Stimulated activated CD8-positive, alpha-beta memory T cell treated with anti-CD3 and anti-CD28 coated beads, Interleukin-12 subunit alpha, Interleukin-12 subunit beta, amount 100 ng/mL, for 24 hours (primary cell): ENCODE measurements around the gene GRB10.

Source experiments
- DNase-seq: peaks from one replicate; pipeline ENCODE4 v3.0.0-alpha.2; 2020; ENCODE audit errors: extremely low read depth

The GRB10 gene

DNA sequence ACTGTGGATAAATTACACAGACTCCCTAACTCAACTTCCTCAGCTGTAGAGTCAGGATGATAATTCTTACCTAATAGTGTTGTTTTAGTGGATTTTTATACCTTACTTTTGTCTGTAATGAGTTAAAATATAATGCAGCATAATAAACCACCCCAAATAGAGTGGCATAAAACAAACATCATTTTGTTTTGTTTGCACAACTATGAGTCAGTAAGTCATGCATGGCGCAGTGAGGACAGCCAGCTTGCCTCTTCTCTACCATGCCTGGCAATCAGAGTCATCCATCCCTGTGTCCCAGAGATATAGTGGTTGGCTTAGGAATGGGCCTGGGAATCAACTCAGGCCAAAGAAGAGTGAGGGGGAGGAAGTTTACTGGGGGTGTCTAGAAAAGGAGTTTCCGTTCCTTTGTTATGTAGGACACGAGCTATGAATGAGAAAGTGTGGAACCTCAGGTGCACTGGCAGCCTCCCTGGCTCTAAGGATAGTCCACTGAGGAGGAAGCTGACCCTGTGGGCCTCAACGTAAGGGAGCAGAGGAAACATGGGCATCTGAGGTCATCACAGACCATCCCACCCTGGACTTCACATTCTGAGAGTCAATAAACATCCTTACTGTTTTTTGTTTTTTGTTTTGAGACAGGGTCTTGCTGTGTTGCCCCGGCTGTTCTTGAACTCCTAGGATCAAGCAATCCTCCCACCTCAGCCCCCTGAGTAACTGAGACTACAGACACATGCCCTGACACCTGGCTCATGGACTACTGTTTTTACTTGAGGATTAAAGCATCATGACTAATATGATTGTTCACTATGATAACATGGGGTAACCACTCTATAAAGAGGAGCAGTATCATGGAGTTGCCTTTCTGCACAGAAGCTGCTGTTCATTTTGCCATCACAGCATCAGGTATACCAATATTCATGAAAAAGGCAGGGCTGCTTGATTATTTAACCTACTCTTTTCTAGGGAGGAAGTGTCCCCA, 21.0 kb upstream of the GRB10 start:
- DNase-seq: no peak

DNA sequence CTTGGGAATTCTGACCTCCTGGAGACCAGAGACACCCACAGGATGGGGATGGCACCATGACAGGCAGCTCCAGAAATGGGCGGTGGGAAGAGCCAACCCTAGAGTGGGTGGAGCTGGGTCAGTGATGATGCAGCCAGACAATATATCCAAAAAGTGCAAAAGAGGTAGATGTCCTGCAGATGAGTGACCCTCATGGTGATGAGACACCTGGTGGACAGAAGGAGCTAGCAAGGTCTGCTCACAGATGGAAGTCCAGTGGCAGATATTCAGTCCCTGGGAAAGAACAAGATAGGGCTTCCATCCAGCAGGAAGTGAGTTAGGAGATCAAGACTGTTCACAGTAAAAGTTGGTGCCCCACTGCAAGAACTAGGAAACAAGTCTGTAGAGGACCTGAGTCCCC, 19.2 kb upstream of the GRB10 start:
- DNase-seq: no peak

DNA sequence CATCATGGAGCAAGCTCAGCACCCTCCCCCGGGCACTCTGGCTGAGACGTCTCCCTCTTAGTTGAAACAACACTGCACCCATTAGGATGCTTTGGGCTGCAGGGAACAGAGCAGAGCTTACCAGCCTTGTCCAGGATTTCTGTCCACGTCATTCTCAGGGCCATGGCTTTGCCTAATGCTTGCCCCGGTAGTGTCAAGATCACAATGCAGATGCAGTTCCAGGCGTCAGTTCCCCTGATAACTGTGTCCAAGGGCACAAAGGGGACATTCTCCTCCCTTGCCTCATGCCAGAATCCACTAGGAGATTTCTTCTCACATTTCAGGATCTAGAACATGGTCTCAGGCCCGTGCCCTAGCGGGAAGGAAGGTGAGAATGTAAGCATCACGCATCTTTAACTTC, 17.2 kb upstream of the GRB10 start:
- DNase-seq: no peak

DNA sequence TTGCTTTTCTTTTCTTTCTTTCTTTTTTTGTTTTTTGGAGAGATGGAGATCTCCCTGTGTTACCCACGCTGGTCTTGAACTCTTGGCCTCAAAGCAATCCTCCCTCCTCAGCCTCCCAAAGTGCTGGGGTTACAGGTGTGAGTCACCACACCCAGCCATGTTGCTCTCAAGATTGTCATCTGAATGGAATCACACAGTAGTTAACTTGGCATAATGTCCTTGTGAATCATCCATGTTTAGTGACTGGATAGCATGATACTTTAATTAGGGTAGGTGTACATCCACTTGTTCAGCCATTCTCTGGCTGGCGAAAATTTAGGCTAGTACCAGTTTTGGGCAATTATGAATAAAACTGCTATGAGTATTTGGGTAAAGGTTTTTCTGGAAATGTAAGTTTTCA, 15.4 kb upstream of the GRB10 start:
- no peak for DNase-seq

DNA sequence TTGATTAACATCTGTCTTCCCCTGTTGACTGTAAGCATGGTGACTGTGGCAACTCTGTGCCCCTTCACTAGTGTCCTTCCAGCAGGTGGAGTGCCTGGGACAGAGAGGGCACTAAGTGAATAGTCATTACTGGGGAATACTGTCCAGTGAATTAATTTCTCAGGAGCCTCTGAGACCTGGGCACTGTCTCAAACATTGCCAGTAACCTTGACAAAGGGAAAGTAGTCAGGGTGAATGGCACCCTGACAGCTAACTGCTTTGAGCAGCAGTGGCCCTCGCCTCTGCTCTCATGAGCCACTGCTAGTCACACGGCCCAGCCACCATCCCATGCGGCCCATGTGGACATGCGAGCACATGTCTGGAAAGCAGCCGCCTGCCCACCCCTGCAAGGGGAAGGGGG, 13.1 kb upstream of the GRB10 start:
- DNase-seq: no peak

DNA sequence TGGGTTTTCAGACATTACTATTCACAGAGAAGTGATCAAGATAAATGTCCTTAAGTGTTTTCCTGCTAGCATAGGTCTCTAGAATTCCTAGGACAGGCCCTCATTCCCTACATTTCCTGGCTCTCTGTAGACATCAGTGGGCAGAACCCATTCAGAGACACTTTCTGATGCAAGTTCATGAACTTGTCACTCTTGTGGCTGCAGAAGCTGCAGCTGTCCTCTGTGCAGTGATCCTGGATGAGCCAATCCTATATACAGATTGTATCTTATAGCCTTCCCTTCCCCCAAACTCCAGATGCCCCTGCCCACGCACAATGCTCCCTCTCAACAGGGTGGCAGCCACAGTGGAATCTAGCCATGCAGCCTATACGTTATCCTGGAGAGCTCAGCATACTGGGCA, 12.6 kb upstream of the GRB10 start:
- DNase-seq: no peak

DNA sequence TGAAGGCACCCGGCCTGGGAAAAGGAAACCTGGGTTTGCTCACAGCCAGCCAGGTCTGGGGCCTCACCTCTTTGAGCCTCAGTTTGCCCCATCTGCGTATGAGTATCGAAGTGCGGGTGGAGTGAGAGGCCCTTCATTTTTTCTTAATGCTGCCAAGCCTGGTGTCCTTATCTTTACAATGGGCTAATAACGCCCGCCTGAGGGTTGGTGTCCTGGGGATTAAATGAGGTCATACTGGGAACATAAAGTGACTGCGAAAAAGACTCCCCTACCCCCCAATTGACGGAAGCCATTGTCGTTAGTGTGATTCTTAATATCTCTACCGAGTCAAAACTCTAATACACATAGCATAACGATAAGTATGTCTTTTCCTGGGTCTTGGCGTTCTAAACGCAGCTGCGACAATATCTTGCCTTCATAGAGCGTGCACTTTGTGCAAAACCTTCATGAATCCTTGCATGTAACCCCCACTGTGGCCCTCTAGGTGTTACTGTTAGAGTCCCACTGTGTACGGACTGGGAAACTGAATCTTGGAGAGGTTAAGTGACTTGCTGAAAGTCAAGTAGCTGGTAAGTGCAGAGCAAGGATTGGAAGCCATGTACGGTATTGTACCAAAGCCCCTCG, 11.4 kb upstream of the GRB10 start:
- DNase-seq: no peak

DNA sequence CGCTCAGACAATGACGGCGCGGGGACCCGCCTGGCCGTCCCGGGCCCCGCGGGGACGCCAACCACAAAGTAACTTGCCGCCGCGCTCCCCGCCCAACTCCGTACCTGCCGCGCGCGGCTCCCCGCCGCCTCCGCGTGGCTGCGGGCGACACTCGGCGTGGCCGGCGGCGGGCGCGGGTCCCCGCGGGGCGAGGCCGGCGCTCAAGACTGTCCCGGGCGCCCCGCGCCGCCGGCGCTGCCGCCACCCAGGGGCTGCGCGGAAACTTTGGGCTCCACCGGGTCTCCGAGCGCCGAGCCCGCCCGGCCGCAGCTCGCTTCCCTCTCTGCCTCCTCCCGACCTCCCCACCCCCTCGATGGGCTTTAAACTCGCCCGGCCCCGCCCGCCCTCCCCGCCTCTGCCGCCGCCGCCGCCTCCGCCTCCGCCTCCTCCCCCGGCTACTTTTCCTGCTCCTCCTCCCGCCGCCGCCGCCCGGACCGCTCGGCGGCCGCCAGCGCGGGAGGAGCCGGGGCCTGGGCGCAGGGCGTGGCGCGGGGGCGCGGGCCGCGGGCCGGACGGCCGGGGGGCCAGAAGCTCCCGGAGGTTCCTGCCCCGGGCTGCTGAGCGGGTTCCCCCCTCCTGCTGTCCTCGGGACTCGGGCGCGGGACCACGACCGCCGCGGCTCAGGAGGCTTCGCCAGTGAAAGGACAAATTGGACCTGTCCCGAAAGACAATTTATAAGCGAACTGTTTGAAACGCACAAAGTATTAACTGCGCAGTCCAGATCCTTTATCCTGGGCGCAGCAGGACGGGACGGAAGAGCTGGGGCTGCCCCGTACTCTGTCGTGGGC, 10.6 kb upstream of the GRB10 start:
- no peak for DNase-seq

DNA sequence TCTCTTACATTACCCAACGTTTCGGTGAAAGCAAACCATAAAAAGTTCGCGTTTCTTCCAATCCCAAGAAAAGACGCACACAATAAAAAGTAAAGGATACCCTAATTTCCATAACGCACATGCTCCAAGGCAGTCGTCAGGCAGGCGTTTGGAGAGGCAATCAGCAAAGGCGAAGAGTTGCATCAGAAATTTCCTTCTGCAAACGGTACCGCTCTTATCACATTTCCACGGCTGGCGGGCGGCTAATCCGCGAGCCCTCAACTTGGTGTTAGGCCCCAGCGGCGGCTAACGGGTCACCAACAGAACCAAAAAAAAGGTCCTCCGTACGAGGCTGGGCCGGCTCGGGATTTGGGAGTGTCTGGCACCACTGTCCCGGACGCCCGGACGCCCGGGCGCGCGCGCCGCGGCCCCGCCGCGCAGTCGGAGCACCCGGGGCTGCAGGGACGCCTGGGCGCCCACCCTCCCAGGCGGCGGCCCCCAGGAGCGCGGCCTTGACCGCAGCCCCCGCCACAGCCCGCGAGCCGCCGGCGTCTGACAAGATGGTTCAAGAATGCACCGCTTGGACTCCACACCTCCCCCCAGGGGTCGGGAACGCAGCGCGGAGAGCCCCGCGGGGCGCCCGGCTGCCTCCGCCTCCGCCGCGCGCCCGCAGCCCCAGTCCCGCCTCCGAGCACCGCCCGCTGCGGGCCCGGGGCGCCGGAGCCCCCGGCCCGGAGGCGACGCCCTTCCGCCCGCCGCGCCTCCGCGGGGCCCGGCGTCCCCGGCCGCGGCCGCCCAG, 9.8 kb upstream of the GRB10 start:
- DNase-seq: no peak

DNA sequence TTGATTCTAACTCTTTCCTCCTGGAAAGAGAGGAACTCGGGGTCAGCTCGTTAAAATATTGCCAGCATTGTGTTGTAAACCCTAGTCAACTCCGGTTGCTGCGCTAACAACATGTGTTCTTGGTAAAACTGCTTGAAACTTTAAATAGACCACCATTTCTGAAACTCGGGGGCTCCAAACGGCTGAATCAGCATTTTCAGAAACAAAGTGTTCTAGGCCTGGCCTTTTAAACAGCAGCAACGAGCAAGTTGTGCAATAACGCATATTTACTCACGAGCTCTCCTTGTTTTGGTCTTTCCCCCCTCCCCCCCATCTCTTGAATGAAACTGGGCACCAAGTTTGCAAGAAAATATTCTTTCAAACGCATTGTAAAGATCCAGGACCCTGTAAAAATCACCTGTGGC, 9.2 kb upstream of the GRB10 start:
- DNase-seq: no peak

DNA sequence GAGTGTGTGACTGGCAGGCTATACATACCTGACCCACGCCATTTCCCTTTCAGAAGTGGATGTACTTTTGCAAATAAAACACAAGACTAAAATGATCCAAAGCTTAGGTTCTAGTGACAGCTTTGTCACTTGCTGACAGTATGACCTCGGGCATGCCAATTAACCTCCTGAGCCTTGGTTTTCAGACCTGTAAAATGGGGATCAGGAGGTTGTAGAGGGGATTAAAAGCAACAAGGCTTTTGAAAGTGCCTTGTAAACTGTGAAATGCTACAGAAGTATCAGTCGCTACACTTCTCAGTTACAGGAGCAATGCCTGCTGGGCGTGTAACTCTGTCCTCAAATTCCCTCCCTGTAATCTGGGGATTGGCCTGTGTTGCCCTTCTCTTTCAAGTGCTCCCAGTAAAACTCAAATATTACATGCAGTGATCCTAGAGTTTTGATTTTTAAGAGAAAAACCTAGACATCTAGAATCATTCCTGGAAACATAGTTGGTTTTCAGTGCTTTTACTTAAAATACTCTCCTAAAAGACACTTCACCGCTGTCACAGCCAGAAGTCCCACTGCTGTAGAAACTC, 8.8 kb upstream of the GRB10 start:
- no peak for DNase-seq

DNA sequence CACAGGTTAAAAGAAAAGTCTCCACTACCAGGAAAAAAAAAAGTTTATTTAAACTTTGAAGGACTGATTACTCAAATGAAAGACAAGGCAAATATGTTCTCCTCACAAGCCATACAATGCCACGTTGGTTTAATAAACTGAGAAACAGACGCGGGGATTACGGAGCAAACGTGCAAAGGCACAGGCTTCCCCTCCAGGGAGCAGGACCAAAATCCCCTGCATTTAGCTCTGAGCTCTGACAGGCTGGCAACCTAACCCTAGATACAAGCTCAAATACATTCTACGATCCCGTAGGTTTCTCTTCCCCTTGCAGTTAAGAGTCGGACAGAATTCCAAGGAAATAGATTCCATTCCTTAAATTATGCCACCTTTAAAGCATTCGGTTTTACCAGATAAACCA, 7.7 kb upstream of the GRB10 start:
- DNase-seq: no peak

DNA sequence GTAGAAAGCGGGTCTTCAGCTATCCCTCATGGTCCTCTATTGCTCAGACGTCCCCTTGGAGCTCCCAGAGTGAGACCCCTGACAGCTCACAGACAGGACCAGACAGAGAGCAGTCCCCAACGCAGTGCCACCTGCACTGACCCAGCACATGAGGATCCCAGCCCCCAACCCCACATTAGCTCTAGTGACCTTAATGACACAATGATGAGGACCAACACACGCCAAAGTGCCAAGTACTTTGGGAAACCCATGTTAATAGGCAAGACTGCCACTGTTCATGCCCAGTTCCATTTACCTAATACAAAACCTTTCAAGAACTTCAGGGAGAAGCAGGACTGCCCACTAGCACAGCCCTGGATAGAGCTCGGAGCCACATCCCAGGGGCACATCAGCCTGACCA, 5.7 kb upstream of the GRB10 start:
- no peak for DNase-seq

DNA sequence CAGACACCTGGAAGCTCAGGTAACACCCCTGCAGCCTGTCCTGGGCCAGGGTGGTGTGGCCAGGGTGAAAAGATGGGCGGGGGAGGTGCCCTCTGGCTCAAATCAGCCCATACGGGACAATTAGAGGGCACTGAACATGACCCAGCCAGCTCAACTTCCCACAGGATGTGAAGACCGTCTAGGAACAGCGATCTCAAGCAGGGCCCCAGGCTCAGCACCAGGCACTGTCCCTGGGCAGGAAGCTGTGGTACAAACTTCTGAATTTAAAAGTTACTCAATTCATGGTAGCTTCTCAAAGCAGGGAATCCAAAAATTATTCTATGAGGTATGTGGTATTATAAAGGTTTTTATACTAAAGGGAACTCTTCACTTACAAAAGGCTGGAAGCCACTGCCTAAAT, 5.1 kb upstream of the GRB10 start:
- no peak for DNase-seq

DNA sequence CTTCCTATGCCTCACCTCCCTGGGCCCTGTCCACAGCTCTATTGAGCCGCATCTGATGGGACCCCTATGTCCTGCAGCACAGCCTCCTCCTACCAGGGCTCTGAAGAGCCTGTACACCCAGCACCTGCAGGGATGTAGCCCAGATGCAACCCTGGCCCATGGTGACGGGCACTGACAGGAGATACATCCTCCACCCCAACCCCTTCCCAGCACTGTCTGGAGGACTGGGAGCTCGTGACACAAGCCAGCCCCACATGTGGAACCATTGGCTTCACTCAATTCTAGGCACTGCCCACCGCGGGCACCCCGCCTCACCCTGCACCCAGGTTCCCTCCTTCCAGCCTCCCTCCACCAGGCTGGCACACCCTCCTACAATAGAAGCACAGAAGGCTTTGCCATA, 2.6 kb upstream of the GRB10 start:
- no peak for DNase-seq

DNA sequence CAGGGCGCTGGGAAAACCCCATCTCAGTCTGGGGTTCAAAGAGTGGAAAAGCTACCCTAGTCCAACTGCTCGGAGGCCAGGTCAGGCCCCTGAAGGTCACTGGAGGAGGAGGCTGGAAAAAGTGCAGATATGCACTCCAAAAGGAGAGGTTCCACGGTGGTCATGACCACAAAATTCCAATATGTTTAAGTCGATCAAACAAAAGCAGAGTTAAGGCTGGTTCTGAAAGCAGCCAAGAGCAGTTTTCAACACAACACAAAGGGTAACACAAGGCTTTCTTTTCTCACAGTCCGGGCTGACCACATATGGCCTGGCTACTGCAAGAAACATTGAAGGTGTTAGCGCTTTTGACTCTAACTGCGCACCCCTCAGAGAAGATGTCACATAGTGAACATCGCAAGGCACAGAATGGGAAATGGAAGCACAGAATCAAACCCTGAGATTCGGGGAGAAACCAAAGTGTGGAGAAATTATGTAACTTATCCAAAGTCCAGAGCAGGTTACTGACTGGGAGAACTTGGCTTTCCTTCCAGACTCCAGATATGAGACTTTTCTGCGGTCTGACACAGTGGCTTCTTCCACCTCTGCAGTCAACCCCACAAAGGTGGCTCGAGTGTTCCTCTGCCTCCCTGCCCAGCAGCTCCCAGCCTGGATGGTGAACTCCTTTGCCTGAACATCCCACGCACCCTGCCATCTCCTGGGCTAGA, 1.3 kb upstream of the GRB10 start:
- DNase-seq: no peak

DNA sequence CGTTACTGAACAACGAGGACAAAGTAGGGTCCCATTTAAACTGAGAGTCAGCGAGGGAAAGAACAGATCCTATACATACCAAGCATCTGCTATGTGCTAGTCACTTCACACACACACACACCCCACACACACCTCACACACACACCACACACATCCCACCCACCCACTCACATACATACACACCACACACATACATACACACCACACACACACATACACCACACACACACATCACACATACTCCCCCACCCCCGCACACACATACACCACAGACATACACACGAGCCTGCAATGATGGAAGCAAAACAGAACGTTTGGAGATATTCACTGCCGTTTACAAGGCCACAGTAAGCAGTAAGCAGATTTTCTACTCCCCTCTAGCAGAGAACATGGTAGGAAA, 607 bp upstream of the GRB10 start:
- no peak for DNase-seq

DNA sequence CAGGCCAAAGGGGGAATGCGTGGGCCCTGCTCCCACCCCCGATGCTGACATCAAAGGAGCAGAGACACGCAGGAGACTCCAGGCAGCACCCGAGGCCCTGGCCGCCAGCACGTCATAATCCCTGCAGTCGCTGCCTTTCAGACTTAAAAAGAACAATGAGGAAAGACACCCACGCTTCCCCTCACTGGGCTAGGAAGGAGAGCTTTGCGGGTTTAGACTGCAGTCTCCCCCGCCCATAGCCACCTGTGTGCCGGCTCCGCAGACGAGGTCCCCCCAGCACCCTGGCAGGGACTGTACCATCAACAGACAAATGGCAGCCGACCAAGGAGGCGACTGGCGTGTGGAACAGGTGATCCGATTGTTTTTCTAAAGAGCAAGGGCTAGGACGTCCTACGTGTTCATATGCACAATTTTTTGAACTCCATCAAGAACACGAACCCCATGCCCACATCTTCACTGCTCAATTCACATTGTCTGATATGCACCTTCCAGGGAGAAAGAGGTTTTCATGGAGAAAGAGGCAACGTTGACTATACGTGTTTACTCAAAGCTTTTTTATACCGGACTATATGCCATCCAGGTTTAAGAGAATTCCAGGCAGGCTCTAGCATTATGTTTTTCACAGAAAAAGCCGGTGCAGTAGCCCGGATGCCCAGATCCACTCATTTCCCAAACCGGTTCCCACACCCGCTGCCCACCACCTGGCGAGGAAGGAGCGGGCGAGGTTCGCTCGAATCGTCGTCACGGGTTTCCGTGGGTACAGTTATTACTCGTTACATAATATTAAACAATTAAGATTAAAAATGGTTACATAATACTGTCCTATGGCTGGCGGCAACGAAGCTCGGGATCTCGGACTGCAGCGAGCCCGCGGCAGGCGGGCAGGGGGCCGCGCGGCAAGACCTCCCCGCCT, 1.1 kb downstream of the GRB10 start:
- DNase-seq: no peak

DNA sequence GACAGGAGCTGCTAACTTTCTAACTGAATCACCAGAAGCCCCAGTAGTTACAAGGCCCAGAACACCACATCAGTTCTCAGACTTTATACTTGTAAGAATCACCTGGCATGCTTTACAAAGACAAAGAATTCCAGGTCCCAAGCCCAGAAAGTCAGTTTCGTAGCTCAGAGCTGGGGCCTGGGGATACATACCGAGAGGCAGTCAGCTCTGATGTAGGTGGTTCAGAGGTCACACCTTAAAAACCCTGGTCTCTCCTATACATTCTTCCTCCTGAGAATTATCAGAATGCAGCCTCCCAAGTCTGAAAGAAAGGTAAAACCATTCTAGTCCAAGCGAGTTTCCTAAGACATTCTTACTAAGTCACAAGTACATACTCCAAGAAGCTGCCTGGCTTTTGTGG, 2.3 kb downstream of the GRB10 start:
- DNase-seq: no peak

DNA sequence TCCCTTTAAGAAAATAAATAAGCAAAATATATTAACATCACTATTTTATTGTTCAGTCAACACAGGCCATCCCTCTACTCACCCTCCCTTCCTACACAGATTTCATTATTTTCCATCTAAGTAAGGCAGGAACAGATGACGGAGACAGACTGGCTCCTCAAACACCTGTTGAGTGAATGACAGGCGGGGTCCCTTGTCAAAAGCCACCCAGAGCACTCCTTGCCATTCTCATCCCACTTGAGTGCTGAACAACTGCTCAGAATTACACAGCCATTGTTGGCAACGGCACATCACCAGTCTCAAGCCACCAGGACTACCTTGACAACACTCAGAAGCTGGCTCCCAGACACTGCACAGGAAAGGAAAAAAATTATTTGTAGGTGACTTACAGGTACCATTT, 3.3 kb downstream of the GRB10 start:
- DNase-seq: no peak
